ENCODE data around the gene NME2.

The NME2 gene

DNA sequence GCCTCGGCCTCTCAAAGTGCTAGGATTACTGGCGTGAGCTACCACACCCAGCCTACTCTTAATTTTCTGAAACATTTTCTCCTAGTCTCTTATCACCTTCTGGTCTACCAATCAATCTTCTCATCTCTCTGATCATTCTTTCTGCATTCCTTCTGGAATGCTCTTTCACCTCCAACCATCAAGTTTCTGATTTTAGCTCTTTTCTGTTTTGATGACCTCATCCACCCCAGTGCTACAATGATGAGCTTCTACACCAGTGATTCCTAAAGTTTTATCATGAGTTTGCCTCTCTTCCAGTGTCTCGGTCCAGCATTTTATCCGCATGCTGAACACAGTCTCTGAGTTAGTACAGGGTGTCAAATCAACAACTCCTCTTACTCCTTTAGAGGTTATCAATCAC lies 31.5 kb downstream of the NME2 start:
- no peaks in the 10 kb centered on the region for H3K27me3 ChIP-seq (ENCODE audit: insufficient read depth, low read length, poor library complexity)
- no peak overlapping the region for H3K27ac ChIP-seq (ENCODE audit: low read depth, low read length)
- H3K36me3 ChIP-seq (ENCODE audit: control insufficient read depth, insufficient read depth, low read length): peaks cover 3% of the 10 kb centered on the region
- H2BK15ac ChIP-seq (replicated peaks; ENCODE audit: low read depth): no peak overlapping the region
- H2BK5ac ChIP-seq (ENCODE audit: low read length): no peak overlapping the region
- H3K4me2 ChIP-seq (ENCODE audit: low read length): no peak overlapping the region
- H3K79me2 ChIP-seq (ENCODE audit: control insufficient read depth, insufficient read depth, low read length): no peaks in the 10 kb centered on the region
- H3K4me1 ChIP-seq (ENCODE audit: control insufficient read depth, low read depth, low read length): no peaks in the 10 kb centered on the region
- no peak overlapping the region for H3K23ac ChIP-seq (ENCODE audit: low read length)
- H4K8ac ChIP-seq (ENCODE audit: low read depth, low read length): no peak overlapping the region
- no CpG with 5 or more reads among the region's 4 CpGs for WGBS (ENCODE audit: extremely low coverage, insufficient coverage, low lambda C conversion rate)
- H3K18ac ChIP-seq (ENCODE audit: low read length): no peak overlapping the region
- H4K5ac ChIP-seq (ENCODE audit: low read length): no peak overlapping the region
- H3K9ac ChIP-seq (ENCODE audit: low read length): no peak overlapping the region
- no peak for DNase-seq
- H3K56ac ChIP-seq (ENCODE audit: low read length): no peak overlapping the region
- H3K79me1 ChIP-seq (ENCODE audit: low read length): no peaks in the 10 kb centered on the region
- no peak overlapping the region for H3K4ac ChIP-seq (ENCODE audit: low read depth, low read length)
- H2AK5ac ChIP-seq (ENCODE audit: low read length): no peak overlapping the region
- no peak overlapping the region for H3K4me3 ChIP-seq (ENCODE audit: low read length)
- H2BK120ac ChIP-seq (ENCODE audit: low read depth, low read length): no peak overlapping the region

DNA sequence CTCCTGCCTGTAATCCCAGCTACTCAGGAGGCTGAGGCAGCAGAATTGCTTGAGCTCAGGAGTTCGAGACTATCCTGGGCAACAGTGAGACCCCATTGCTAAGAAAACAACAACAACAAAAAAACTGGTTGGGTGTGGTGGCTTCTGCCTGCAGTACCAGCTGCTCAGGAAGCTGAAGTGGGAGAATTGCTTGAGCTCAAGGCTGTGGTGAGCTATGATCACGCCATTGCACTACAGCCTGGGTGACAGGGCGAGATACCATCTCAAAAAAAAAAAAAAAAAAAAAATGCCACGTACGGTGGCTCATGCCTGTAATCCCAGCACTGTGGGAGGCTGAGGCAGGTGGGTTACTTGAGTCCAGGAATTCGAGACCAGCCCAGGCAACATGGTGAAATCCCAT lies 34.1 kb downstream of the NME2 start:
- Histone ChIP-seq H3K4me1 (ENCODE audit: control insufficient read depth, low read depth, low read length) (no peaks in the 10 kb centered on the region), H3K79me1 (ENCODE audit: low read length) (no peaks in the 10 kb centered on the region), H4K5ac (ENCODE audit: low read length) (no peak overlapping the region), H3K18ac (ENCODE audit: low read length) (no peak overlapping the region), H3K4ac (ENCODE audit: low read depth, low read length) (no peak overlapping the region), H3K36me3 (ENCODE audit: control insufficient read depth, insufficient read depth, low read length) (peaks cover 5% of the 10 kb centered on the region), H3K27ac (ENCODE audit: low read depth, low read length) (no peak overlapping the region), H2BK120ac (ENCODE audit: low read depth, low read length) (no peak overlapping the region), H2BK5ac (ENCODE audit: low read length) (no peak overlapping the region), H3K56ac (ENCODE audit: low read length) (no peak overlapping the region), H2AK5ac (ENCODE audit: low read length) (no peak overlapping the region), H3K27me3 (ENCODE audit: insufficient read depth, low read length, poor library complexity) (no peaks in the 10 kb centered on the region), H3K9ac (ENCODE audit: low read length) (no peak overlapping the region), H3K23ac (ENCODE audit: low read length) (no peak overlapping the region), H2BK15ac (replicated peaks; ENCODE audit: low read depth) (no peak overlapping the region), H3K4me3 (ENCODE audit: low read length) (no peak overlapping the region), H3K79me2 (ENCODE audit: control insufficient read depth, insufficient read depth, low read length) (no peaks in the 10 kb centered on the region), H4K8ac (ENCODE audit: low read depth, low read length) (no peak overlapping the region), H3K4me2 (ENCODE audit: low read length) (no peak overlapping the region)
- DNase-seq: no peak
- no CpG with 5 or more reads among the region's 6 CpGs for WGBS (ENCODE audit: extremely low coverage, insufficient coverage, low lambda C conversion rate)

DNA sequence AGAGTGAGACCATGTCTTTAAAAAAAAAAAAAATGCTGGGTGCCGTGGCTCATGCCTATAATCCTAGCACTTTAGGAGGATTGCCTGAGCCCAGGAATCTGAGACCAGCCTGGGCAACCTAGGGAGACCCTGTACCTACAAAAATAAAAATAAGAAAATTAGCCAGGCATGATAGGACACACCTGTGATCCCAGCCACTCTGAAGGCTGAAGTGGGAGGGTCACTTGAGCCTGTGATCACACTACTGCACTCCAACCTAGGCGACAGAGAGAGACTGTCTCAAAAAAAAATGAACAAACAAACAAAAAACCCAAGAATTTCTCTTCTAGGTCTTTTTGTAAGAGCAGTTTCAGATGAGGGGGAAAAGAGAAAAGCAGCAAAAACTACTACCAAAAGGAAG lies 34.6 kb downstream of the NME2 start:
- no peak overlapping the region for H3K9ac ChIP-seq (ENCODE audit: low read length)
- no peak overlapping the region for H4K8ac ChIP-seq (ENCODE audit: low read depth, low read length)
- H3K27me3 ChIP-seq (ENCODE audit: insufficient read depth, low read length, poor library complexity): no peaks in the 10 kb centered on the region
- H2AK5ac ChIP-seq (ENCODE audit: low read length): no peak overlapping the region
- DNase-seq: no peak
- H3K4me2 ChIP-seq (ENCODE audit: low read length): no peak overlapping the region
- H3K79me2 ChIP-seq (ENCODE audit: control insufficient read depth, insufficient read depth, low read length): no peaks in the 10 kb centered on the region
- no CpG with 5 or more reads among the region's 2 CpGs for WGBS (ENCODE audit: extremely low coverage, insufficient coverage, low lambda C conversion rate)
- H2BK120ac ChIP-seq (ENCODE audit: low read depth, low read length): no peak overlapping the region
- H3K18ac ChIP-seq (ENCODE audit: low read length): no peak overlapping the region
- H3K4ac ChIP-seq (ENCODE audit: low read depth, low read length): no peak overlapping the region
- no peaks in the 10 kb centered on the region for H3K79me1 ChIP-seq (ENCODE audit: low read length)
- H2BK15ac ChIP-seq (replicated peaks; ENCODE audit: low read depth): no peak overlapping the region
- peaks cover 7% of the 10 kb centered on the region for H3K36me3 ChIP-seq (ENCODE audit: control insufficient read depth, insufficient read depth, low read length)
- no peak overlapping the region for H4K5ac ChIP-seq (ENCODE audit: low read length)
- H3K27ac ChIP-seq (ENCODE audit: low read depth, low read length): no peak overlapping the region
- no peak overlapping the region for H3K56ac ChIP-seq (ENCODE audit: low read length)
- H3K4me3 ChIP-seq (ENCODE audit: low read length): no peak overlapping the region
- no peak overlapping the region for H3K23ac ChIP-seq (ENCODE audit: low read length)
- H3K4me1 ChIP-seq (ENCODE audit: control insufficient read depth, low read depth, low read length): no peaks in the 10 kb centered on the region
- no peak overlapping the region for H2BK5ac ChIP-seq (ENCODE audit: low read length)

DNA sequence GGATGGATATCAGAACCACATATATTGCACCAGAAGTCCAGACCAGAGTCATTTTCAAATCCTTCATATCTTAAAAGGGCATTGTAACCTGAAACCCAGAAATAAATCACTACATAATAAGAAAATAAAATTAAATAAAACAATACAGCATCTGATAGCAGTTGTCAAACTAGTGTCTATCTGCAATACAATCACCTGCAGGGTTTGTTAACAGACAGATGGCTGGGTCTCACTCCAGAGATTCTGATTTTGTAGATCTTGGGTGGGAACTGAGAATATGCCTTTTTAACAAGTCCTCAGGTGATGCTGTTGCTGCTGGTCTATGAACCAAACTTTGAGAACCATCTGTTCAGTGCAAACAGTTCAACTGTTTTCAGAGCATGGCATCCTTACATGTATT lies 37.6 kb downstream of the NME2 start:
- no peak for DNase-seq
- H2AK5ac ChIP-seq (ENCODE audit: low read length): no peak overlapping the region
- H2BK15ac ChIP-seq (replicated peaks; ENCODE audit: low read depth): no peak overlapping the region
- no peak overlapping the region for H3K4me3 ChIP-seq (ENCODE audit: low read length)
- H4K5ac ChIP-seq (ENCODE audit: low read length): no peak overlapping the region
- no peak overlapping the region for H3K56ac ChIP-seq (ENCODE audit: low read length)
- no peak overlapping the region for H3K4me2 ChIP-seq (ENCODE audit: low read length)
- no peak overlapping the region for H3K18ac ChIP-seq (ENCODE audit: low read length)
- no peaks in the 10 kb centered on the region for H3K4me1 ChIP-seq (ENCODE audit: control insufficient read depth, low read depth, low read length)
- H4K8ac ChIP-seq (ENCODE audit: low read depth, low read length): no peak overlapping the region
- H3K79me2 ChIP-seq (ENCODE audit: control insufficient read depth, insufficient read depth, low read length): no peaks in the 10 kb centered on the region
- H3K27me3 ChIP-seq (ENCODE audit: insufficient read depth, low read length, poor library complexity): no peaks in the 10 kb centered on the region
- no peak overlapping the region for H3K23ac ChIP-seq (ENCODE audit: low read length)
- no peak overlapping the region for H3K9ac ChIP-seq (ENCODE audit: low read length)
- H2BK120ac ChIP-seq (ENCODE audit: low read depth, low read length): no peak overlapping the region
- H3K4ac ChIP-seq (ENCODE audit: low read depth, low read length): no peak overlapping the region
- H3K36me3 ChIP-seq (ENCODE audit: control insufficient read depth, insufficient read depth, low read length): peaks cover 8% of the 10 kb centered on the region
- H2BK5ac ChIP-seq (ENCODE audit: low read length): no peak overlapping the region
- H3K27ac ChIP-seq (ENCODE audit: low read depth, low read length): no peak overlapping the region
- no peaks in the 10 kb centered on the region for H3K79me1 ChIP-seq (ENCODE audit: low read length)

DNA sequence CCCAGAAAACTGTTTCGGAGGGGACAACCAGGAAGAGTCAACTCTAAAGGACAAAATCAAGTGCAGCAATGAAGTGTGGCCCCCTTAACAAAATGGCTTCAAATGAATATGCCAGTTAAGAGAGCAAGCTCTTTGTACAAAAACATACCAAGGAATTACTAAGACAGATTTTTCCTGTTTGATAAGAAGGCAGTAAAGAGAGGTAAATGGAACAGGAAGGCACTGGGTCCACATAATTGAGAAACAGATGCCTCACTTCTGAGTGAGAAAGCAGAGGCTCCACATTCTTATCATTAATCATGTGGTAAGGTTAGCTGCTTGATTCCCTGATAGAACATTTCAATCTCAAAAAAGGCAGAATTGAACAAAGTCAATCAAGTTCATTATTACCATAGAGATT lies 48.7 kb downstream of the NME2 start:
- no peak for DNase-seq

DNA sequence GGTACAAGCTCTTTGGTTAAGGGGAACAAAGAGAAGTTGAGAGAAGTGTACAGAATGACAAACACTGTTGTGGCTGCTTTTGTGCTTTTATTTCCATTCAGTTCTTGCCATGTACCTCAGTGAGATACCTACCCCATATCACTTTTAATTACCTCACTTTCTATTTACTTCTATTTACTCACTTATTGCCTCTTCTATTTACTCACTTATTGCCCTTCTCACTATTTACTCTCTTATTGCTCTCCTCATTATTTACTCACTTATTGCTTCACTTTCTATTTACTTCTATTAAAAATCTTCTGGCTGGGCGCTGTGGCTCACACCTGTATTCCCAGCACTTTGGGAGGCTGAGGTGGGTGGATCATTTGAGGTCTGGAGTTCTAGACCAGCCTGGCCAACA lies 51.7 kb downstream of the NME2 start:
- no peak for DNase-seq
- no peak overlapping the region for H3K27ac ChIP-seq (ENCODE audit: low read depth, low read length)
- H3K79me1 ChIP-seq (ENCODE audit: low read length): no peaks in the 10 kb centered on the region
- no peak overlapping the region for H3K4me2 ChIP-seq (ENCODE audit: low read length)
- no peak overlapping the region for H4K8ac ChIP-seq (ENCODE audit: low read depth, low read length)
- no peak overlapping the region for H3K4me3 ChIP-seq (ENCODE audit: low read length)
- no peak overlapping the region for H2BK120ac ChIP-seq (ENCODE audit: low read depth, low read length)
- H4K5ac ChIP-seq (ENCODE audit: low read length): no peak overlapping the region
- no peak overlapping the region for H2BK5ac ChIP-seq (ENCODE audit: low read length)
- H2BK15ac ChIP-seq (replicated peaks; ENCODE audit: low read depth): no peak overlapping the region
- no peak overlapping the region for H3K9ac ChIP-seq (ENCODE audit: low read length)
- H3K79me2 ChIP-seq (ENCODE audit: control insufficient read depth, insufficient read depth, low read length): no peaks in the 10 kb centered on the region
- H2AK5ac ChIP-seq (ENCODE audit: low read length): no peak overlapping the region
- H3K27me3 ChIP-seq (ENCODE audit: insufficient read depth, low read length, poor library complexity): no peaks in the 10 kb centered on the region
- WGBS (ENCODE audit: extremely low coverage, insufficient coverage, low lambda C conversion rate): no CpG with 5 or more reads among the region's 1 CpG
- no peak overlapping the region for H3K23ac ChIP-seq (ENCODE audit: low read length)
- no peak overlapping the region for H3K18ac ChIP-seq (ENCODE audit: low read length)
- no peaks in the 10 kb centered on the region for H3K4me1 ChIP-seq (ENCODE audit: control insufficient read depth, low read depth, low read length)
- peaks cover 2% of the 10 kb centered on the region for H3K36me3 ChIP-seq (ENCODE audit: control insufficient read depth, insufficient read depth, low read length)
- no peak overlapping the region for H3K56ac ChIP-seq (ENCODE audit: low read length)
- H3K4ac ChIP-seq (ENCODE audit: low read depth, low read length): no peak overlapping the region

More for the DNA sequence above, 48.7 kb downstream of the NME2 start:
- H3K79me2 ChIP-seq (ENCODE audit: control insufficient read depth, insufficient read depth, low read length): no peaks in the 10 kb centered on the region
- H4K8ac ChIP-seq (ENCODE audit: low read depth, low read length): no peak overlapping the region
- no peaks in the 10 kb centered on the region for H3K27me3 ChIP-seq (ENCODE audit: insufficient read depth, low read length, poor library complexity)
- H4K5ac ChIP-seq (ENCODE audit: low read length): no peak overlapping the region
- no peak overlapping the region for H3K23ac ChIP-seq (ENCODE audit: low read length)
- H3K4me2 ChIP-seq (ENCODE audit: low read length): no peak overlapping the region
- WGBS (ENCODE audit: extremely low coverage, insufficient coverage, low lambda C conversion rate): no CpG with 5 or more reads among the region's 1 CpG
- no peak overlapping the region for H3K18ac ChIP-seq (ENCODE audit: low read length)
- no peak overlapping the region for H3K9ac ChIP-seq (ENCODE audit: low read length)
- H2BK15ac ChIP-seq (replicated peaks; ENCODE audit: low read depth): no peak overlapping the region
- H2BK120ac ChIP-seq (ENCODE audit: low read depth, low read length): no peak overlapping the region
- H2AK5ac ChIP-seq (ENCODE audit: low read length): no peak overlapping the region
- H3K4me1 ChIP-seq (ENCODE audit: control insufficient read depth, low read depth, low read length): no peaks in the 10 kb centered on the region
- peaks cover 2% of the 10 kb centered on the region for H3K36me3 ChIP-seq (ENCODE audit: control insufficient read depth, insufficient read depth, low read length)
- no peak overlapping the region for H2BK5ac ChIP-seq (ENCODE audit: low read length)
- no peaks in the 10 kb centered on the region for H3K79me1 ChIP-seq (ENCODE audit: low read length)
- no peak overlapping the region for H3K4ac ChIP-seq (ENCODE audit: low read depth, low read length)
- no peak overlapping the region for H3K56ac ChIP-seq (ENCODE audit: low read length)
- H3K4me3 ChIP-seq (ENCODE audit: low read length): no peak overlapping the region
- H3K27ac ChIP-seq (ENCODE audit: low read depth, low read length): no peak overlapping the region
